Measurements from ENCODE around the gene C5orf63. TPM values are rescaled to one million over a fixed set of nuclear protein-coding genes. Genes with fewer than 3 reads are reported as not detected.
A peak's percentile ranks its signal among the peaks of the same experiment; 100 is the strongest.

Gene C5orf63
- total RNA-seq, 1 donor from 2014 or later = 0.24 TPM

DNA sequence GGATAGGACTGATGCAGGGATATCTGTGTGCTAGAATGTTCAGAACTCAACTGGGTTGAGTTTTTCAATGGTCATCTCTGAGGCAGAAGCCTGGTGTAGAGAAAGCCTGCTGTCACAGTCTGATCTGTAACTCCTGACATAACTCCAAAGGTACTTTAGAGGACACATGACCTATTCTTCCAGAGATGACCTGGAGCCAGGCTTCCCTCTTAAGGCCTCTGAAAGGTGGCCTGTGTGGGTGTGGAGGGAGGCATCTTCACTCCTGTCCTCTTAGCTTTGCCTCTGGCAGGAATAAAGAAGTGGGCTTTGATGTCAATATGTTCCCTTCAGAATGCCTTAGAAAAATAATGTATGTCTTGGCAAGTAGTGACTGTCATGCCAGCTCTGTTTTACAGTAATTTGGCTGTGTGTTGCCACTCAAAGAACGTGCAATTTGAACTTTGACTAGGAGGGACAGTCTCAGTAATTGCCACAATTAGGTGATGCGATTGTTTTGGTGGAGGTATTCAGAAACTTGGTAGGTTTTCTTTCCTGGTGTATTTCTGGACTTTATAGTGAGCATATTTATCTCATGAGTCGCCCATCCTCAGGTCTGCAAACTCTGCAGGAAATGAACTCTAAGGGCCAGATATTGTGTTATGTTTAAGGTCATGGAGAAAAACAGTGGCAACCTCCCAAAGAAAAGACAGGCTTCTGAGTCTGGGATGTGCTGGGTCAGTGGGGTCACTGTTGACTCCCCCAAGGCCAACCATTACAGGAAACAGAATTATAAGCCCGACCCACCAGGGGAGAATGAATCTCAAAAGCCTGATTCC is 3.2 kb upstream of the C5orf63 start:
- Mint-ChIP-seq H3K36me3 (ENCODE audit: unreplicated experiment) (no peaks in the 10 kb centered on the region), H3K4me1 (ENCODE audit: unreplicated experiment) (peaks cover 47% of the 10 kb centered on the region), H3K4me3 (ENCODE audit: unreplicated experiment) (no peak overlapping the region), H3K9me3 (ENCODE audit: unreplicated experiment) (no peaks in the 10 kb centered on the region), H3K27me3 (ENCODE audit: unreplicated experiment) (no peaks in the 10 kb centered on the region), H3K27ac (ENCODE audit: unreplicated experiment) (peak overlapping the region; percentile 71)
- no peak for DNase-seq (ENCODE audit: extremely low spot score, unreplicated experiment)
- TF ChIP-seq, protein P1, sequence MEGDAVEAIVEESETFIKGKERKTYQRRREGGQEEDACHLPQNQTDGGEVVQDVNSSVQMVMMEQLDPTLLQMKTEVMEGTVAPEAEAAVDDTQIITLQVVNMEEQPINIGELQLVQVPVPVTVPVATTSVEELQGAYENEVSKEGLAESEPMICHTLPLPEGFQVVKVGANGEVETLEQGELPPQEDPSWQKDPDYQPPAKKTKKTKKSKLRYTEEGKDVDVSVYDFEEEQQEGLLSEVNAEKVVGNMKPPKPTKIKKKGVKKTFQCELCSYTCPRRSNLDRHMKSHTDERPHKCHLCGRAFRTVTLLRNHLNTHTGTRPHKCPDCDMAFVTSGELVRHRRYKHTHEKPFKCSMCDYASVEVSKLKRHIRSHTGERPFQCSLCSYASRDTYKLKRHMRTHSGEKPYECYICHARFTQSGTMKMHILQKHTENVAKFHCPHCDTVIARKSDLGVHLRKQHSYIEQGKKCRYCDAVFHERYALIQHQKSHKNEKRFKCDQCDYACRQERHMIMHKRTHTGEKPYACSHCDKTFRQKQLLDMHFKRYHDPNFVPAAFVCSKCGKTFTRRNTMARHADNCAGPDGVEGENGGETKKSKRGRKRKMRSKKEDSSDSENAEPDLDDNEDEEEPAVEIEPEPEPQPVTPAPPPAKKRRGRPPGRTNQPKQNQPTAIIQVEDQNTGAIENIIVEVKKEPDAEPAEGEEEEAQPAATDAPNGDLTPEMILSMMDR (IDR thresholded peaks at IDR 0.05) = no peak

DNA sequence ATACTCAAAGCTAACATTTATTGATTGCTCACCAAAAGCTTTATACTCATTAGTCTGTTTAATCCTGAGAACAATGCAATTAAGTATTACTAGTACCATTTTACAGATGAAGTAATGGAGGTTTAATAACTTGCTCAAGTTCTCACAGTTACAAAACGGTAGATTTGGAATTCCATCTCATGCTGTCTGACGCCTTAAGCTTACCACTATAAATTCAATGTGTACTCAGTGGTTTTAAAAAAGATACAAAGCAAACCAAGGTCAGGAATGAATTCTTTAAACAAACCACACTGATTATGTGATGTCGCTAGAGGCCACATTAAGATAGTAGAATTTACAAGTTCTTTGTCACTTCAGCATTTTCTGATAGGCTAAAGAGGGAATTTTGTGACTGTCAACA is 1.2 kb upstream of the C5orf63 start:
- DNase-seq (ENCODE audit: extremely low spot score, unreplicated experiment) = no peak
- H3K4me1 Mint-ChIP-seq (ENCODE audit: unreplicated experiment) = peaks cover 43% of the 10 kb centered on the region
- no peaks in the 10 kb centered on the region for H3K36me3 Mint-ChIP-seq (ENCODE audit: unreplicated experiment)
- no peaks in the 10 kb centered on the region for H3K9me3 Mint-ChIP-seq (ENCODE audit: unreplicated experiment)
- H3K27ac Mint-ChIP-seq (ENCODE audit: unreplicated experiment) = no peak overlapping the region
- TF ChIP-seq, protein P1 (IDR thresholded peaks at IDR 0.05) = no peak
- H3K27me3 Mint-ChIP-seq (ENCODE audit: unreplicated experiment) = no peaks in the 10 kb centered on the region
- no peak overlapping the region for H3K4me3 Mint-ChIP-seq (ENCODE audit: unreplicated experiment)

DNA sequence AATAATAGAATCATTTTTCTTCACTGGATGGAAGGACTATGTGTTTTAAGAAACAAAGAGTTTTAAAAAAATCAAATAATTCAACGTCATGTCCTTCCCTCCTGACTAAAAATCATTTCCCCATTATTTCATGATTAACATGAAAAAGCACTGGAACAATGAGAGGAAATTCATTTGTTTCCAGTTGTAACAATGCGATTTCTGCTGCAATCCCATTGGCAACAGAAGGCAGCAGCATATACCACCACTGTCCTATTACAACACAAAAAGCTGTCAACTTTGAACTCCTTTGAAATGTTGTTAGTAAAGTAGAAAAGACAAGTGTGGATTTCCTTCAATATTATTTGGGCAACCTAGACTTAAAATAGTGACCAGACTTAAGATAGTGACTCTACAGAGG is 3.1 kb downstream of the C5orf63 start:
- DNase-seq (ENCODE audit: extremely low spot score, unreplicated experiment) = no peak
- TF ChIP-seq, protein P1 (IDR thresholded peaks at IDR 0.05) = no peak
- Mint-ChIP-seq H3K36me3 (ENCODE audit: unreplicated experiment) (no peaks in the 10 kb centered on the region), H3K9me3 (ENCODE audit: unreplicated experiment) (no peaks in the 10 kb centered on the region), H3K27ac (ENCODE audit: unreplicated experiment) (no peak overlapping the region), H3K27me3 (ENCODE audit: unreplicated experiment) (no peaks in the 10 kb centered on the region), H3K4me1 (ENCODE audit: unreplicated experiment) (peaks cover 30% of the 10 kb centered on the region), H3K4me3 (ENCODE audit: unreplicated experiment) (no peak overlapping the region)

DNA sequence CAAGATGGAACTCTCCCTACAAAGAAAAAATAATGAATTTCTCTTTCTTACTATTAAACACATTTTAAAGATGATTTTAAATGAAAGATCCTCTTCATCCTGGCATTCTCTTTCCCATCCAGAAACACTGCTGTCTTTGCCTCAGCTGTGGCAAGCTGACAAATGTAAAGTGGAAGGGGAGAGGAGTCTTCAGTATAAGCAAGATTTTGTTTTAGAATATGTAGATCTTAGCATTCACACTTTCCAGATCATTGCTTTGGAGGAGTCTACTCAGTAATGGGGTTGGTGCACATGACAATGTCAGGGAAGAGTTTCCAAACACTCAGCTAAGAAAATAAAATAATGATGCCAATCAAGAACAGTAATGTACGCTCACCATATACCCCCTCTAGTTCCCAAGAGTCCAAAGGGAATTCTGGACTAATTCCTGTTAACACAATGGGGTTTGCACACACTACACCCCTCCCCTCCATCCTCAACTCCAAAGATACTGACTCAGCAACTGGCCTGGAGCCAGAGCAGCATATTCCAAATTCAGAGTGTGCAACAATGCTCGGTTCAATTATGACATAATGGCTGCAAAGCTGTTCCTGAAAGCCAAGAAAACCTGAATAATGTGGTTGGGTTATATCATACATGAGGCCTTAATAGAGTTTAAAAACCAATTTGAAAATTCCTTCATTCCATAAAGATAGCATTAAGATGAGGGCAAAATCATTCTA is 4.6 kb downstream of the C5orf63 start:
- no peak for DNase-seq (ENCODE audit: extremely low spot score, unreplicated experiment)

More for the DNA sequence above, 4.6 kb downstream of the C5orf63 start:
- H3K4me3 Mint-ChIP-seq (ENCODE audit: unreplicated experiment) = no peak overlapping the region
- TF ChIP-seq, protein P1 (IDR thresholded peaks at IDR 0.05) = no peak
- H3K4me1 Mint-ChIP-seq (ENCODE audit: unreplicated experiment) = peaks cover 18% of the 10 kb centered on the region
- peak overlapping the region; percentile 33 for H3K27ac Mint-ChIP-seq (ENCODE audit: unreplicated experiment)
- H3K36me3 Mint-ChIP-seq (ENCODE audit: unreplicated experiment) = no peaks in the 10 kb centered on the region
- no peaks in the 10 kb centered on the region for H3K27me3 Mint-ChIP-seq (ENCODE audit: unreplicated experiment)
- H3K9me3 Mint-ChIP-seq (ENCODE audit: unreplicated experiment) = no peaks in the 10 kb centered on the region
